Progenitor cell of endocrine pancreas (in vitro differentiated cells): ENCODE measurements around the gene DMTF1. TPM values are rescaled to one million over a fixed set of nuclear protein-coding genes. Genes with fewer than 3 reads are reported as not detected.
"Not testable (repeated sequence)": the region's sequence is repeated elsewhere in the genome, so short reads cannot be mapped to it uniquely, and the experiment has no call there.

Experiments
- DNase-seq: peaks from one replicate; pipeline ENCODE4 v3.0.0; 2021; ENCODE audit warnings: low spot score; ENCODE audit not compliant: unreplicated experiment
- H3K27ac Mint-ChIP-seq: 2 replicates; pipeline ENCODE4 v1.8.0; 2021; ENCODE audit warnings: mild to moderate bottlenecking, moderate library complexity, mixed read lengths
- H3K27me3 Mint-ChIP-seq: 2 replicates; pipeline ENCODE4 v1.8.0; 2021; ENCODE audit warnings: mixed read lengths
- H3K36me3 Mint-ChIP-seq: 2 replicates; pipeline ENCODE4 v1.8.0; 2022; ENCODE audit warnings: mixed read lengths; ENCODE audit not compliant: insufficient read depth
- H3K4me1 Mint-ChIP-seq: 2 replicates; pipeline ENCODE4 v1.8.0; 2021; ENCODE audit warnings: low read depth, mixed read lengths
- H3K4me3 Mint-ChIP-seq: 2 replicates; pipeline ENCODE4 v1.8.0; 2021; ENCODE audit warnings: low read depth, mild to moderate bottlenecking, moderate library complexity, mixed read lengths
- H3K9me3 Mint-ChIP-seq: 2 replicates; pipeline ENCODE4 v1.8.0; 2021; ENCODE audit warnings: low read depth, mixed read lengths
- total RNA-seq: library from RNA; stranded (reverse); gene quantifications from 2 replicates; pipeline ENCODE4 v1.2.1, GENCODE V29; 2021
- TF ChIP-seq, protein P1 (sequence below): fragments of 200-600 bp; sonication (generic); IDR thresholded peaks from one replicate; pipeline ENCODE4 v1.5.0; 2021; ENCODE audit warnings: antibody characterized with exemption, mild to moderate bottlenecking; ENCODE audit not compliant: unreplicated experiment

The DMTF1 gene
- total RNA-seq, 1 donor from 2014 or later: 180 TPM

DNA sequence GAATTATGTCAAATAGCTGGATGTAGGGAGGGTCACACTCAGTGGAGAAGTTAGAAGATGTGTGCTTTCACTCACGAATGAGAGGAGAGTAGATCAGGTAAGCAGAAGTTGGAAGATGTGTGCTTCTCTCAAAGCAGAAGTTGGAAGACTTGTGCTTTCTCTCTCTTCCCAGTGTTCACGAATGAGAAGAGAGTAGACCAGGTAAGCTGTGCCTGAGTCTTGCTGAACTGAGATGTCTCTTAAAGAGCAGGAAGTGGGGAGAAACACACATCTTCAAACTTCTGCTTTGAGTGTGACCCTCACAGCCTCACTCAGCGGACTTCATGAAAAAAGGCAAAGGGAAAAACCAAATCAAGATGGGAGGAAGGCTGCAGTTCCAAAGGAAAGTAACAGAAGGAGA is 74.2 kb downstream of the DMTF1 start:
- H3K4me3 Mint-ChIP-seq: no peak overlapping the region
- no peaks in the 10 kb centered on the region for H3K9me3 Mint-ChIP-seq
- peaks cover 19% of the 10 kb centered on the region for H3K27me3 Mint-ChIP-seq
- TF ChIP-seq, protein P1, sequence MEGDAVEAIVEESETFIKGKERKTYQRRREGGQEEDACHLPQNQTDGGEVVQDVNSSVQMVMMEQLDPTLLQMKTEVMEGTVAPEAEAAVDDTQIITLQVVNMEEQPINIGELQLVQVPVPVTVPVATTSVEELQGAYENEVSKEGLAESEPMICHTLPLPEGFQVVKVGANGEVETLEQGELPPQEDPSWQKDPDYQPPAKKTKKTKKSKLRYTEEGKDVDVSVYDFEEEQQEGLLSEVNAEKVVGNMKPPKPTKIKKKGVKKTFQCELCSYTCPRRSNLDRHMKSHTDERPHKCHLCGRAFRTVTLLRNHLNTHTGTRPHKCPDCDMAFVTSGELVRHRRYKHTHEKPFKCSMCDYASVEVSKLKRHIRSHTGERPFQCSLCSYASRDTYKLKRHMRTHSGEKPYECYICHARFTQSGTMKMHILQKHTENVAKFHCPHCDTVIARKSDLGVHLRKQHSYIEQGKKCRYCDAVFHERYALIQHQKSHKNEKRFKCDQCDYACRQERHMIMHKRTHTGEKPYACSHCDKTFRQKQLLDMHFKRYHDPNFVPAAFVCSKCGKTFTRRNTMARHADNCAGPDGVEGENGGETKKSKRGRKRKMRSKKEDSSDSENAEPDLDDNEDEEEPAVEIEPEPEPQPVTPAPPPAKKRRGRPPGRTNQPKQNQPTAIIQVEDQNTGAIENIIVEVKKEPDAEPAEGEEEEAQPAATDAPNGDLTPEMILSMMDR: no peak
- no peak overlapping the region for H3K27ac Mint-ChIP-seq
- no peak for DNase-seq
- no peaks in the 10 kb centered on the region for H3K36me3 Mint-ChIP-seq
- no peaks in the 10 kb centered on the region for H3K4me1 Mint-ChIP-seq

GRCh38 chr7:87231258-87231657 is 79.0 kb downstream of the DMTF1 start:
- no peak overlapping the region for H3K27ac Mint-ChIP-seq
- TF ChIP-seq, protein P1: no peak
- H3K27me3 Mint-ChIP-seq: peaks cover 8% of the 10 kb centered on the region
- no peaks in the 10 kb centered on the region for H3K9me3 Mint-ChIP-seq
- H3K36me3 Mint-ChIP-seq: no peaks in the 10 kb centered on the region
- H3K4me1 Mint-ChIP-seq: no peaks in the 10 kb centered on the region
- H3K4me3 Mint-ChIP-seq: no peak overlapping the region
- DNase-seq: no peak

DNA sequence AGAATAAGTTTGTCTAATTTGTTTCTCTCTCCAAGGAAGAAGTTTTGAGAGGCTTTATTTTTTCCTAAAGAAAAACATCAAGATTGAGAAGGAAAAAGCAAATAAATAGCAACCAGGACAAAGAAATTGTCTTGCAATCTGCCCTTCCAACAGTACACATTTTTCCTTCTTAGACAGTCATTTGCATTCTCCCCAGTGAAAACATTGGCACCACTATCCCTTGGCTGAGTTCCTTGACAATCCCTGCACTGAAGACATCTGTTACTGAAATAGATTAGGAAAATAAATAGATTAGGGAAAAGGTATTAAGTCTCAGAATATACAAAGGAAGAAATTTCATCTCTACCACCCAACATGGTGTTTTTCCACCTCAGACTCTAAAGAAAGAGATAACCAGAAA is 79.5 kb downstream of the DMTF1 start:
- Mint-ChIP-seq H3K27me3 (peaks cover 4% of the 10 kb centered on the region), H3K9me3 (no peaks in the 10 kb centered on the region), H3K4me3 (no peak overlapping the region), H3K27ac (no peak overlapping the region), H3K36me3 (no peaks in the 10 kb centered on the region), H3K4me1 (peaks cover 1% of the 10 kb centered on the region)
- DNase-seq: no peak
- TF ChIP-seq, protein P1: no peak

GRCh38 chr7:87234949-87235348 is 82.7 kb downstream of the DMTF1 start:
- H3K9me3 Mint-ChIP-seq: peaks cover 3% of the 10 kb centered on the region
- no peaks in the 10 kb centered on the region for H3K27me3 Mint-ChIP-seq
- H3K36me3 Mint-ChIP-seq: no peaks in the 10 kb centered on the region
- TF ChIP-seq, protein P1: no peak
- H3K4me3 Mint-ChIP-seq: no peak overlapping the region
- H3K4me1 Mint-ChIP-seq: peaks cover 1% of the 10 kb centered on the region
- H3K27ac Mint-ChIP-seq: no peak overlapping the region
- DNase-seq: no peak

DNA sequence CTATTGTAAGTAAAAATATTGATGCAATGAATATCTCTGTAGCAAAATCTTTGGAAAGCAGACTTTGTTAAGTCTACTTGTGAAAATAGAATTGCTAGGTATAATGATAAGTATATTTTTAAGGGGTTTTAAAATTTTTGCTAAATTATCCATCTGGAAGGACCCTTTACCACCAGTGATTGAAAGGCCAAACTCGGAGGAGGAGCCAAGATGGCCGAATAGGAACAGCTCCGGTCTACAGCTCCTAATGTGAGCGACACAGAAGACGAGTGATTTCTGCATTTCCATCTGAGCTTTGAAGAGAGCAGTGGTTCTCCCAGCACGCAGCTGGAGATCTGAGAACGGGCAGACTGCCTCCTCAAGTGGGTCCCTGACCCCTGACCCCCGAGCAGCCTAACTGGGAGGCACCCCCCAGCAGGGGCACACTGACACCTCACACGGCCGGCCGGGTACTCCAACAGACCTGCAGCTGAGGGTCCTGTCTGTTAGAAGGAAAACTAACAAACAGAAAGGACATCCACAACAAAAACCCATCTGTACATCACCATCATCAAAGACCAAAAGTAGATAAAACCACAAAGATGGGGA is 86.3 kb downstream of the DMTF1 start:
- H3K36me3 Mint-ChIP-seq, H3K4me3 Mint-ChIP-seq, H3K9me3 Mint-ChIP-seq, H3K27me3 Mint-ChIP-seq, DNase-seq, H3K4me1 Mint-ChIP-seq, H3K27ac Mint-ChIP-seq: not testable (repeated sequence)

- not testable (repeated sequence) for H3K27me3 Mint-ChIP-seq, DNase-seq, H3K27ac Mint-ChIP-seq, H3K36me3 Mint-ChIP-seq, H3K4me1 Mint-ChIP-seq, H3K4me3 Mint-ChIP-seq
- H3K9me3 Mint-ChIP-seq: peaks cover 17% of the 10 kb centered on the region
These were observed 93.4 kb downstream of the DMTF1 start for GRCh38 chr7:87245671-87246070.

Other genes starting within 250 kb of the DMTF1 start
- gene ELAPOR2, start 92.8 kb upstream of the DMTF1 start, total RNA-seq: 59.4 and 62.8 TPM in 2 replicates
- 15.9 and 16.6 TPM in 2 replicates for gene TMEM243, start 67.3 kb downstream of the DMTF1 start, total RNA-seq
- 18.1 and 20.9 TPM in 2 replicates for gene CROT, start 193.2 kb downstream of the DMTF1 start, total RNA-seq